ENCODE results near the gene RYR3.

- TF ChIP-seq CTCF (IDR thresholded peaks at IDR 0.05) (no peak), POLR2A (IDR thresholded peaks at IDR 0.05) (no peak)
Observed at GRCh38 chr15:33329457-33329856, 18.7 kb downstream of the RYR3 start.
